Activated naive CD4-positive, alpha-beta T cell treated with anti-CD3 and anti-CD28 coated beads for 36 hours (primary cell): ENCODE measurements around the gene MOB3C. TPM values are rescaled to one million over a fixed set of nuclear protein-coding genes. Genes with fewer than 3 reads are reported as not detected.
"Not testable (repeated sequence)": the region's sequence is repeated elsewhere in the genome, so short reads cannot be mapped to it uniquely, and the experiment has no call there.

Experiments used
- CTCF ChIA-PET: fragments of 350-600 bp; sonication (Branson Sonifier 250); formaldehyde crosslinking; loops from one replicate; lab custom pipeline; 2021; ENCODE audit warnings: antibody characterized with exemption; lab: Charles Lee
- DNase-seq: peaks from one replicate; pipeline ENCODE4 v3.0.0-alpha.2; 2020
- H3K27ac Mint-ChIP-seq: one replicate; pipeline ENCODE4 v1.8.0; 2021; ENCODE audit warnings: mild to moderate bottlenecking, mixed read lengths
- H3K27me3 Mint-ChIP-seq: one replicate; pipeline ENCODE4 v1.8.0; 2021; ENCODE audit warnings: low read depth, mixed read lengths
- H3K36me3 Mint-ChIP-seq: one replicate; pipeline ENCODE4 v1.8.0; 2021; ENCODE audit warnings: low read depth, mixed read lengths
- H3K4me1 Mint-ChIP-seq: one replicate; pipeline ENCODE4 v1.8.0; 2021; ENCODE audit warnings: low read depth, mixed read lengths
- H3K4me3 Mint-ChIP-seq: one replicate; pipeline ENCODE4 v1.8.0; 2021; ENCODE audit warnings: mild to moderate bottlenecking, moderate library complexity, mixed read lengths
- H3K9me3 Mint-ChIP-seq: one replicate; pipeline ENCODE4 v1.8.0; 2021; ENCODE audit warnings: mixed read lengths
- intact Hi-C: fragments of 100-400 bp; cut with micrococcal nuclease; formaldehyde crosslinking; loops from one replicate; pipeline ENCODE4 v1.15.1; 2023
- total RNA-seq, 2 experiments: library from RNA; stranded (reverse); gene quantifications; one replicate each; pipeline ENCODE4 v1.2.3, GENCODE V29; 2021

MOB3C gene
- total RNA-seq, 2 experiments from 2014 or later, result 4.8 to 5.0 TPM

DNA sequence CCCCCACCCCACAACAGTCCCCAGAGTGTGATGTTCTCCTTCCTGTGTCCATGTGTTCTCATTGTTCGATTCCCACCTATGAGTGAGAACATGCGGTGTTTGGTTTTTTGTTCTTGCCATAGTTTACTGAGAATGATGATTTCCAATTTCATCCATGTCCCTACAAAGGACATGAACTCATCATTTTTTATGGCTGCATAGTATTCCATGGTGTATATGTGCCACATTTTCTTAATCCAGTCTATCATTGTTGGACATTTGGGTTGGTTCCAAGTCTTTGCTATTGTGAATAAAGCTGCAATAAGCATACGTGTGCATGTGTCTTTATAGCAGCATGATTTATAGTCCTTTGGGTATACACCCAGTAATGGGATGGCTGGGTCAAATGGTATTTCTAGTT, 34.5 kb upstream of the MOB3C start:
- DNase-seq, H3K9me3 Mint-ChIP-seq, H3K27me3 Mint-ChIP-seq, H3K27ac Mint-ChIP-seq, H3K4me3 Mint-ChIP-seq, intact Hi-C loops, CTCF ChIA-PET: not testable (repeated sequence)
- H3K4me1 Mint-ChIP-seq, result peaks cover 13% of the 10 kb centered on the region
- peaks cover 55% of the 10 kb centered on the region for H3K36me3 Mint-ChIP-seq

DNA sequence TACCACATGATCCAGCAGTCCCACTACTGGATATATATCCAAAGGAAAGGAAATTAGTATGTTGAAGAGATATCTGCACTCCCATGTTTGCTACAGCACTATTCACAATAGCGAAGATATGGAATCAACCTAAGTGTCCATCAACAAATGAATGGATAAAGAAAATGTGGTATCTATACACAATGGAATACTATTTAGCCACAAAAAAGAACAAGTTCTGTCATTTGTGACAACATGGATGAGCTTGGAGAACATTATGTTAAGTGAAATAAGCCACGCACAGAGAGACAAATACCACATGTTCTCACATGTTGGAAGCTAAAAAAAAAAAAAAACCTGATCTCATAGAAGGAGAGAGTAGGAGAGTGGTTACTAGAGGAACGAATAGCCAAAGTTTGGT, 33.9 kb upstream of the MOB3C start:
- Mint-ChIP-seq H3K4me3 (no peak overlapping the region), H3K27ac (no peak overlapping the region), H3K4me1 (peaks cover 13% of the 10 kb centered on the region), H3K36me3 (peaks cover 49% of the 10 kb centered on the region), H3K27me3 (no peaks in the 10 kb centered on the region), H3K9me3 (peaks cover 3% of the 10 kb centered on the region)
- no peak for DNase-seq
- CTCF ChIA-PET, result no interaction called here
- intact Hi-C loops, result no loop called here

- Mint-ChIP-seq H3K4me1 (peaks cover 13% of the 10 kb centered on the region), H3K4me3 (no peak overlapping the region), H3K27ac (no peak overlapping the region), H3K36me3 (peaks cover 45% of the 10 kb centered on the region), H3K27me3 (no peaks in the 10 kb centered on the region), H3K9me3 (peaks cover 2% of the 10 kb centered on the region)
- intact Hi-C loops, result no loop called here
- DNase-seq, result no peak
- CTCF ChIA-PET, result no interaction called here
Observed at GRCh38 chr1:46649764-46650163, 33.2 kb upstream of the MOB3C start.

- Mint-ChIP-seq H3K4me3 (no peak overlapping the region), H3K36me3 (peaks cover 39% of the 10 kb centered on the region), H3K9me3 (peaks cover 2% of the 10 kb centered on the region), H3K4me1 (peaks cover 8% of the 10 kb centered on the region), H3K27ac (no peak overlapping the region), H3K27me3 (no peaks in the 10 kb centered on the region)
- intact Hi-C loops, result no loop called here
- DNase-seq, result no peak
- CTCF ChIA-PET, result no interaction called here
Observed at GRCh38 chr1:46647611-46648010, 31.0 kb upstream of the MOB3C start.

GRCh38 chr1:46646844-46647243, 30.2 kb upstream of the MOB3C start:
- no peak for DNase-seq
- Mint-ChIP-seq H3K27me3 (no peaks in the 10 kb centered on the region), H3K27ac (no peak overlapping the region), H3K36me3 (peaks cover 35% of the 10 kb centered on the region), H3K4me3 (no peak overlapping the region), H3K4me1 (peaks cover 8% of the 10 kb centered on the region), H3K9me3 (peaks cover 2% of the 10 kb centered on the region)
- intact Hi-C loops, result no loop called here
- CTCF ChIA-PET, result no interaction called here

GRCh38 chr1:46646331-46646730, 29.7 kb upstream of the MOB3C start:
- peaks cover 35% of the 10 kb centered on the region for H3K36me3 Mint-ChIP-seq
- DNase-seq, result no peak
- H3K4me1 Mint-ChIP-seq, result peaks cover 8% of the 10 kb centered on the region
- CTCF ChIA-PET, result no interaction called here
- H3K4me3 Mint-ChIP-seq, result no peak overlapping the region
- intact Hi-C loops, result no loop called here
- H3K27me3 Mint-ChIP-seq, result no peaks in the 10 kb centered on the region
- peaks cover 2% of the 10 kb centered on the region for H3K9me3 Mint-ChIP-seq
- H3K27ac Mint-ChIP-seq, result no peak overlapping the region

- peaks cover 2% of the 10 kb centered on the region for H3K9me3 Mint-ChIP-seq
- H3K4me1 Mint-ChIP-seq, result peaks cover 8% of the 10 kb centered on the region
- CTCF ChIA-PET, result no interaction called here
- no peak for DNase-seq
- H3K36me3 Mint-ChIP-seq, result peaks cover 35% of the 10 kb centered on the region
- H3K27me3 Mint-ChIP-seq, result no peaks in the 10 kb centered on the region
- H3K4me3 Mint-ChIP-seq, result no peak overlapping the region
- intact Hi-C loops, result no loop called here
- no peak overlapping the region for H3K27ac Mint-ChIP-seq
Observed at GRCh38 chr1:46645815-46646214, 29.2 kb upstream of the MOB3C start.

GRCh38 chr1:46643368-46643775, 26.8 kb upstream of the MOB3C start:
- CTCF ChIA-PET, result no interaction called here
- Mint-ChIP-seq H3K4me3 (no peak overlapping the region), H3K9me3 (no peaks in the 10 kb centered on the region), H3K4me1 (peaks cover 8% of the 10 kb centered on the region), H3K27ac (no peak overlapping the region), H3K27me3 (no peaks in the 10 kb centered on the region), H3K36me3 (peaks cover 15% of the 10 kb centered on the region)
- intact Hi-C loops, result no loop called here
- DNase-seq, result no peak

GRCh38 chr1:46642115-46642680, 25.6 kb upstream of the MOB3C start:
- Mint-ChIP-seq H3K27me3 (no peaks in the 10 kb centered on the region), H3K27ac (no peak overlapping the region), H3K4me3 (no peak overlapping the region), H3K4me1 (peaks cover 6% of the 10 kb centered on the region), H3K36me3 (peaks cover 11% of the 10 kb centered on the region), H3K9me3 (no peaks in the 10 kb centered on the region)
- no peak for DNase-seq
- intact Hi-C loops, result no loop called here
- CTCF ChIA-PET, result no interaction called here

GRCh38 chr1:46639547-46639946, 22.9 kb upstream of the MOB3C start:
- Mint-ChIP-seq H3K27me3 (no peaks in the 10 kb centered on the region), H3K4me1 (no peaks in the 10 kb centered on the region), H3K4me3 (no peak overlapping the region), H3K27ac (no peak overlapping the region), H3K36me3 (peaks cover 11% of the 10 kb centered on the region), H3K9me3 (no peaks in the 10 kb centered on the region)
- DNase-seq, result no peak
- CTCF ChIA-PET, result interaction anchor here (0.5 kb wide), 1 partner anchor 8 kb away, joined by 3 read pairs; no protein-coding TSS in a partner anchor
- intact Hi-C loops, result no loop called here

DNA sequence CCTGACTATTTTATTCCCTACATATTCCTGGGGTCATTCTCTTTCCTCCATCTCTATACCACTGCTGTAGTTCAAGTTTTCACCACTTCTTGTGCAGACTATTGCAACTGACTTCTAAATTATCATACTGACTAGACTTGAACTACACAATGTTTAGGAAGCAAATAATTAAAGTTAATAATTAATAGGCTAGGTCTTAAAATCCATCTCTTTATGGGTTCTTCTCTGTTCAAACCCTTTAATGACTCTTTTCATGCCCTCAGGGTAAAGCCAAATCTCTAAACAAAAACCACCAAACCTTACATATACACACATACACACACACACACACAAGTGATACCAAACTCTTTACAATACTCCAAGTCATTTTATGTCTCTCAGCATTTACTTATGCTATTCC, 22.3 kb upstream of the MOB3C start:
- no peak for DNase-seq
- no peak overlapping the region for H3K27ac Mint-ChIP-seq
- no peaks in the 10 kb centered on the region for H3K27me3 Mint-ChIP-seq
- intact Hi-C loops, result no loop called here
- H3K9me3 Mint-ChIP-seq, result no peaks in the 10 kb centered on the region
- H3K4me3 Mint-ChIP-seq, result no peak overlapping the region
- CTCF ChIA-PET, result no interaction called here
- no peaks in the 10 kb centered on the region for H3K4me1 Mint-ChIP-seq
- H3K36me3 Mint-ChIP-seq, result peaks cover 13% of the 10 kb centered on the region

DNA sequence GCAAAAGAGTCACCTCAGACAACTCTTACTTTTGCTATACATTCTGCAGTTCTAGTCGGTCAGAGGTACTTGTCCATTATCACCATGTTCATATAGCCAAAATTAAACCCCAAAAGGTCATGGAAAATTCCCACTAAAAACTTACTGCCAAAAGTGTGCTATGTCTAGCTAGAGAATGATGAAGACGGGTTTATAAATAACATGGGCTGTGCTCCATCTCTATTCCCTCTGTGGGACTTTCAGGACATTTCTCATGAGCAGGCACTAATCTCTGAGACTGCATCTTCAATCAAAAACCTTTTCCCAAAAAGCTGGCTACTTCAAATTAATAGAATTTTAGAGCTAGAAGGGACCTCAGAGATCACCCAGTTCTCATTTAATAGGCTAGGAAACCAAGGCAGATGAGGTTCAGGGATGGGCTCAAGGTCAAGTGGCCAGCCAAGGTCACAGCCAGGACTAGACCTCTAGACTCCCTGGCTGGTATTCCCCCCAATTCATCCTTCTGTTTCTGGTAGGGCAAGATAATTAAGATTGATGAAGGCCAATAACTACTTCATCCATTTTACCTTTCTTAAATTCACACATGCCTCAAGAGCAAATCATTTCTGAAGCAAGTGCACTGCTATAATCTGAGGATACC, 21.0 kb upstream of the MOB3C start:
- H3K9me3 Mint-ChIP-seq, result no peaks in the 10 kb centered on the region
- CTCF ChIA-PET, result interaction anchor here (0.6 to 0.9 kb wide), 2 partner anchors 44 to 199 kb away, joined by 3 to 4 read pairs; no protein-coding TSS in a partner anchor
- H3K36me3 Mint-ChIP-seq, result peaks cover 14% of the 10 kb centered on the region
- no peaks in the 10 kb centered on the region for H3K4me1 Mint-ChIP-seq
- H3K27ac Mint-ChIP-seq, result peak overlapping the region; percentile 17
- intact Hi-C loops, result no loop called here
- H3K27me3 Mint-ChIP-seq, result no peaks in the 10 kb centered on the region
- DNase-seq, result no peak
- H3K4me3 Mint-ChIP-seq, result no peak overlapping the region

GRCh38 chr1:46635205-46635604, 18.6 kb upstream of the MOB3C start:
- no peaks in the 10 kb centered on the region for H3K27me3 Mint-ChIP-seq
- CTCF ChIA-PET, result no interaction called here
- no peaks in the 10 kb centered on the region for H3K4me1 Mint-ChIP-seq
- peaks cover 15% of the 10 kb centered on the region for H3K36me3 Mint-ChIP-seq
- no peak for DNase-seq
- no peak overlapping the region for H3K4me3 Mint-ChIP-seq
- H3K27ac Mint-ChIP-seq, result no peak overlapping the region
- H3K9me3 Mint-ChIP-seq, result no peaks in the 10 kb centered on the region
- intact Hi-C loops, result no loop called here
